Measurements from ENCODE around the gene SIK3.

Gene SIK3

GRCh38 chr11:116980136-116980793 lies 118.0 kb downstream of the SIK3 start:
- Histone ChIP-seq H3K4me3 (ENCODE audit: low read depth in 1 of 2, low read length in 2 of 2) (no peak overlapping the region), H3K79me2 (ENCODE audit: insufficient read depth, low read length) (peaks cover 12% of the 10 kb centered on the region; the same call in 1 of the 2 replicates), H3K27ac (ENCODE audit: low read length) (no peak overlapping the region), H3K36me3 (ENCODE audit: insufficient read depth, low read length) (no peaks in the 10 kb centered on the region), H4K20me1 (ENCODE audit: insufficient read depth, low read length) (0 out of 2 replicates have a peak, but pooled peaks cover 3% of the 10 kb centered on the region), H3K9ac (ENCODE audit: low read depth, low read length) (no peak overlapping the region), H3K9me3 (ENCODE audit: insufficient read depth, low read length, severe bottlenecking) (no peaks in the 10 kb centered on the region), H2AFZ (ENCODE audit: low read depth, low read length) (no peak overlapping the region), H3K4me1 (ENCODE audit: insufficient read depth, low read length) (peaks cover 8% of the 10 kb centered on the region), H3K27me3 (ENCODE audit: insufficient read depth, low read length, poor library complexity) (no peaks in the 10 kb centered on the region), H3K4me2 (ENCODE audit: insufficient read depth, low read length) (no peak overlapping the region)
- DNase-seq, result no peak
- TF ChIP-seq EZH2 (IDR thresholded peaks at IDR 0.05; ENCODE audit: borderline replicate concordance, low read depth, low read length, severe bottlenecking), result no peak
- TF ChIP-seq, protein P1, sequence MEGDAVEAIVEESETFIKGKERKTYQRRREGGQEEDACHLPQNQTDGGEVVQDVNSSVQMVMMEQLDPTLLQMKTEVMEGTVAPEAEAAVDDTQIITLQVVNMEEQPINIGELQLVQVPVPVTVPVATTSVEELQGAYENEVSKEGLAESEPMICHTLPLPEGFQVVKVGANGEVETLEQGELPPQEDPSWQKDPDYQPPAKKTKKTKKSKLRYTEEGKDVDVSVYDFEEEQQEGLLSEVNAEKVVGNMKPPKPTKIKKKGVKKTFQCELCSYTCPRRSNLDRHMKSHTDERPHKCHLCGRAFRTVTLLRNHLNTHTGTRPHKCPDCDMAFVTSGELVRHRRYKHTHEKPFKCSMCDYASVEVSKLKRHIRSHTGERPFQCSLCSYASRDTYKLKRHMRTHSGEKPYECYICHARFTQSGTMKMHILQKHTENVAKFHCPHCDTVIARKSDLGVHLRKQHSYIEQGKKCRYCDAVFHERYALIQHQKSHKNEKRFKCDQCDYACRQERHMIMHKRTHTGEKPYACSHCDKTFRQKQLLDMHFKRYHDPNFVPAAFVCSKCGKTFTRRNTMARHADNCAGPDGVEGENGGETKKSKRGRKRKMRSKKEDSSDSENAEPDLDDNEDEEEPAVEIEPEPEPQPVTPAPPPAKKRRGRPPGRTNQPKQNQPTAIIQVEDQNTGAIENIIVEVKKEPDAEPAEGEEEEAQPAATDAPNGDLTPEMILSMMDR (IDR thresholded peaks at IDR 0.05; ENCODE audit: borderline replicate concordance, extremely low read depth, low read length, poor library complexity, severe bottlenecking), result no peak
- ATAC-seq (ENCODE audit: insufficient read depth, low read depth), result no peak

- no peak for DNase-seq
These were observed 121.2 kb downstream of the SIK3 start for GRCh38 chr11:116976941-116977570.

GRCh38 chr11:116975661-116976060 lies 122.6 kb downstream of the SIK3 start:
- no peak overlapping the region for H3K4me3 ChIP-seq (ENCODE audit: low read depth in 1 of 2, low read length in 2 of 2)
- H2AFZ ChIP-seq (ENCODE audit: low read depth, low read length), result no peak overlapping the region
- H3K79me2 ChIP-seq (ENCODE audit: insufficient read depth, low read length), result peaks cover 9% of the 10 kb centered on the region; the same call in 1 of the 2 replicates
- H3K36me3 ChIP-seq (ENCODE audit: insufficient read depth, low read length), result no peaks in the 10 kb centered on the region
- H3K4me2 ChIP-seq (ENCODE audit: insufficient read depth, low read length), result no peak overlapping the region
- no peak for ATAC-seq (ENCODE audit: insufficient read depth, low read depth)
- H3K9me3 ChIP-seq (ENCODE audit: insufficient read depth, low read length, severe bottlenecking), result no peaks in the 10 kb centered on the region
- H4K20me1 ChIP-seq (ENCODE audit: insufficient read depth, low read length), result peaks cover 8% of the 10 kb centered on the region; the same call in 1 of the 2 replicates
- H3K4me1 ChIP-seq (ENCODE audit: insufficient read depth, low read length), result no peaks in the 10 kb centered on the region
- no peak for DNase-seq
- no peak for TF ChIP-seq EZH2 (IDR thresholded peaks at IDR 0.05; ENCODE audit: borderline replicate concordance, low read depth, low read length, severe bottlenecking)
- TF ChIP-seq, protein P1 (IDR thresholded peaks at IDR 0.05; ENCODE audit: borderline replicate concordance, extremely low read depth, low read length, poor library complexity, severe bottlenecking), result no peak
- H3K9ac ChIP-seq (ENCODE audit: low read depth, low read length), result no peak overlapping the region
- no peaks in the 10 kb centered on the region for H3K27me3 ChIP-seq (ENCODE audit: insufficient read depth, low read length, poor library complexity)
- no peak overlapping the region for H3K27ac ChIP-seq (ENCODE audit: low read length)

More at GRCh38 chr11:116976941-116977570, 121.2 kb downstream of the SIK3 start:
- Histone ChIP-seq H3K36me3 (ENCODE audit: insufficient read depth, low read length) (no peaks in the 10 kb centered on the region), H3K4me2 (ENCODE audit: insufficient read depth, low read length) (no peak overlapping the region), H3K27me3 (ENCODE audit: insufficient read depth, low read length, poor library complexity) (no peaks in the 10 kb centered on the region), H3K9me3 (ENCODE audit: insufficient read depth, low read length, severe bottlenecking) (no peaks in the 10 kb centered on the region), H3K4me3 (ENCODE audit: low read depth in 1 of 2, low read length in 2 of 2) (no peak overlapping the region), H3K27ac (ENCODE audit: low read length) (no peak overlapping the region), H4K20me1 (ENCODE audit: insufficient read depth, low read length) (peaks cover 10% of the 10 kb centered on the region; the same call in 1 of the 2 replicates), H3K9ac (ENCODE audit: low read depth, low read length) (no peak overlapping the region), H2AFZ (ENCODE audit: low read depth, low read length) (no peak overlapping the region), H3K79me2 (ENCODE audit: insufficient read depth, low read length) (peaks cover 6% of the 10 kb centered on the region; the same call in 1 of the 2 replicates), H3K4me1 (ENCODE audit: insufficient read depth, low read length) (no peaks in the 10 kb centered on the region)
- no peak for TF ChIP-seq EZH2 (IDR thresholded peaks at IDR 0.05; ENCODE audit: borderline replicate concordance, low read depth, low read length, severe bottlenecking)
- TF ChIP-seq, protein P1 (IDR thresholded peaks at IDR 0.05; ENCODE audit: borderline replicate concordance, extremely low read depth, low read length, poor library complexity, severe bottlenecking), result no peak
- no peak for ATAC-seq (ENCODE audit: insufficient read depth, low read depth)
